Measurements from ENCODE around the gene CNTN2.

Gene CNTN2, protein sequence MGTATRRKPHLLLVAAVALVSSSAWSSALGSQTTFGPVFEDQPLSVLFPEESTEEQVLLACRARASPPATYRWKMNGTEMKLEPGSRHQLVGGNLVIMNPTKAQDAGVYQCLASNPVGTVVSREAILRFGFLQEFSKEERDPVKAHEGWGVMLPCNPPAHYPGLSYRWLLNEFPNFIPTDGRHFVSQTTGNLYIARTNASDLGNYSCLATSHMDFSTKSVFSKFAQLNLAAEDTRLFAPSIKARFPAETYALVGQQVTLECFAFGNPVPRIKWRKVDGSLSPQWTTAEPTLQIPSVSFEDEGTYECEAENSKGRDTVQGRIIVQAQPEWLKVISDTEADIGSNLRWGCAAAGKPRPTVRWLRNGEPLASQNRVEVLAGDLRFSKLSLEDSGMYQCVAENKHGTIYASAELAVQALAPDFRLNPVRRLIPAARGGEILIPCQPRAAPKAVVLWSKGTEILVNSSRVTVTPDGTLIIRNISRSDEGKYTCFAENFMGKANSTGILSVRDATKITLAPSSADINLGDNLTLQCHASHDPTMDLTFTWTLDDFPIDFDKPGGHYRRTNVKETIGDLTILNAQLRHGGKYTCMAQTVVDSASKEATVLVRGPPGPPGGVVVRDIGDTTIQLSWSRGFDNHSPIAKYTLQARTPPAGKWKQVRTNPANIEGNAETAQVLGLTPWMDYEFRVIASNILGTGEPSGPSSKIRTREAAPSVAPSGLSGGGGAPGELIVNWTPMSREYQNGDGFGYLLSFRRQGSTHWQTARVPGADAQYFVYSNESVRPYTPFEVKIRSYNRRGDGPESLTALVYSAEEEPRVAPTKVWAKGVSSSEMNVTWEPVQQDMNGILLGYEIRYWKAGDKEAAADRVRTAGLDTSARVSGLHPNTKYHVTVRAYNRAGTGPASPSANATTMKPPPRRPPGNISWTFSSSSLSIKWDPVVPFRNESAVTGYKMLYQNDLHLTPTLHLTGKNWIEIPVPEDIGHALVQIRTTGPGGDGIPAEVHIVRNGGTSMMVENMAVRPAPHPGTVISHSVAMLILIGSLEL

DNA sequence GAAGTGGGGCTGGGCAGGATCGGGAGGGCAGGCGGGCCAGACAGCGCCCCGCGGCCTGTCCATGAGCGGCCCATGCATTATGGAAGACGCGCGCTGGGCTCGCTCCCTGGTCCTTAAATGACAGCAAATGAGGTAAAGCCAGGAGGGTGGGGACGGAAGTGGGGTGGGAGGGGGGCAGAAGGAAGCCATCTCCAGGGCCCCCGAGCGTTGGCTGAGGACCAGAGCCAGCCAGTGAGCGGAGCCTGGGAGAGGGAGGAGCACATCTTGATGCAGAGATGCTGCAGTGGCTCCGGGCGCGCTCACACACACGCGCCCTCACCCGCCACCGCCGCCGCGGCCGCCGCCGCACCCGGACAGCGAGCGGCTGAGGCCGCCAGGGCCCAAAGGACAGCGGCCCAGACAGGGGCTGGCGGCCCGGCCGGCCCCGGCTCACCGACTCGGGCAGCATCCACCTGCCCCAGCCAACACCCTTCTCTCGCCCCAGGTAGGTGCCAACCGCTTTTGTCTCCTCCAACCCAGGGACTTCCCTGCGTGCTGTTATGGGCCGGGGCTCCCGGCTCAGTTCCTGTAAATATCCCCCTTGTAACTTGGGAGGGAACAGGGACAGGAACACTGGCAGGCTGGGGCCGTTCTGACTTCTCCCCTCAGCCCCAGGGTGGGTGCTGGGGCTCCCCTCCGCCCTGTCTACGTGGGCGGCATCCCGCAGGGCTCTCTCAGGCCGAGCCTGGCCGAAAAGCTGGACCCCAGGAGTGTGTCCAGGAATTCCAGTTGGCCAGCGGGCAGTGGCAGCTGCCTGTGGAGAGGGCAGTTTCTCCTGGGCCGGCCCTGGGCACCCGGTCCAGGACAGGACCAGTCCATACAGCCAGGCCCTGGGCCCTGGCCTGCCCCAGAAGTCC, at the start of gene CNTN2:
TSS of gene CNTN2 (plus strand) at position 302 of the 896 bp plus-strand sequence. CDS start 9,974 bp downstream, outside the sequence.
- DNase-seq: no peak

DNA sequence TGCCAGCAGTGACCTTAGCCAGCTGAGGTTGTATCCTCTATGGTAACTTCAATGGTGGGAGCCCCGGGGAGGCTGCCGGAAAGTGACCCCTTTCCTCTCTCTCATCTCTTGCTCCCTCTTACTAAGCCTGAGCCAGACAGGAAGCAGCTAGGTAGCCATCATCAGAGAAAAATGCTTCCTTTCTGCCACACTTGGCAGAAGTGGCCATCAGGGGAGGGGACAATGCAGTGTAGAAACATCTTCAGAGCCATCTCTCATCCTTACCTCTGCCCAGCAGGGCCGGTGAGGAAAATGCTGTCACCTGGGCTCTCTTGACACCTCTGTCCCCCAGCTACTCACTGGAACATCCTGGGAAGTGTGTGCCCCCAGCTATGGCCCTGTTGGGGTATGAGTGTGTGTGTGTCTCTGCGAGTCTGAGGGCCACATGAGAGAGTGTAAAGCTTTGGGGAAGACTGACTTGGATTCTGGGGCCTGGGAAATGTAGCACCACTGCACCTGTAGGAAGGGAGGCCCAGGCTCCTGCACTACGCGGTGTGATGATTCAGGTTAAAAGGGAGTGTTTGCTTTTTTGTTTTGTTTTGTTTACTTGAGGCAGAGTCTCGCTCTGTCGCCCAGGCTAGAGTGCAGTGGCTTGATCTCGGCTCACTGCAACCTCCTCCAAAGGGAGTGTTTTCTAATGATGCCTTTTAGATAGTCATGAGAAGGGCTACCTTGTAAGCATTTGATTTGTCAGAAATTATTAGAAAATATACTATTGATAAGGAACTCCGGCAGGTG, 48.7 kb upstream of the CNTN2 start:
- no peak for DNase-seq

DNA sequence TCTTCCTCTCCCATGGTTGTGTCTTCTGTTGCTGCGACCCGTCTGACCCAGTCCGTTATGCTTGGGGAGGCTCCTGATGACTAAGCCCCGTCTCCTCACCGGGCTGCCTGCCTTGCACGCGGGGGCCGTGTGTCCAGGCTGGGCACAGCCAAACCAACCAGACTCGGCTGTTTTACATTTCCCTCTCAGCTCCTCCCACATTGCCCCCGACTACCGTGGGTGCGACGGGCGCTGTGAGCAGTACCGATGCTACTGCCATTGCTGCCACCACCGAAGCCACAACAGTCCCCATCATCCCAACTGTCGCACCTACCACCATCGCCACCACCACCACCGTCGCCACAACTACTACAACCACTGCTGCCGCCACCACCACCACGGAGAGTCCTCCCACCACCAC, 46.0 kb upstream of the CNTN2 start:
- no peak for DNase-seq

DNA sequence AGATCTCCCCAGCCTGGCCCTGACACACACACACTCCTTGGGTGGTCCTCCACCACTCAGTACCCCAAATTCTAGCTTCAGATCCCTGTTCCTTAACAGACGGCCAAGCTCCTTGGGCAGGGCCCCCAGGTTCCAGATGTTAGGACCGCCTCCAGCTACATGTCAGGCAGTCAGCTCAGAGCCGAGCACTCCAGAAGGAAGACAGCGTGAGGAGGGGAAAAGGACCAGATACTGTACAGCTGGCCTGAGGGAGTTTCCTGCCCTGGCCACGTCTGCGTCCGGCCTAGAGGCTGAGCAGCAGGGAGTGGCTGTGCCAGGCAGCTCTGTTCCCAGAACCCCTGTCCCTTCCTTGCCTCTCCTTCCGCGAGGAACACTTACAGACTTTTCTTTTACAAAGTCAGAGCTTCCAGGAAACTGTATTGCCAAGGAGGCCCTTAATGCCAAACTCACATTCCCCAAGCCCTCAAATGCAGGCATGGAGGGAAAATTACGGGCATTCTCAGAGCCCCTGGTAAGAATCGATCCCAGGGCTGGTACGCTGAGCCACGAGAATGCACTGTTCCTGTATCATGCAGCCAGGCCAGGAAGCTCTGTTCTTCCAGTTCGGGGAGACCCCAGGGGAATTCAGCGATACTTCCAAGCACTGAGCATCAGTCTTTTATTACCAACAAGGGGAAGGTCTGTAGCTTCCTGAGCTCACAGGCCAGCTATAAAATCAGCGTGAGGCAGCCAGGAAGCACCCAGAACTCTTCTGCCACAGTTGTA, 45.2 kb upstream of the CNTN2 start:
- DNase-seq: no peak

DNA sequence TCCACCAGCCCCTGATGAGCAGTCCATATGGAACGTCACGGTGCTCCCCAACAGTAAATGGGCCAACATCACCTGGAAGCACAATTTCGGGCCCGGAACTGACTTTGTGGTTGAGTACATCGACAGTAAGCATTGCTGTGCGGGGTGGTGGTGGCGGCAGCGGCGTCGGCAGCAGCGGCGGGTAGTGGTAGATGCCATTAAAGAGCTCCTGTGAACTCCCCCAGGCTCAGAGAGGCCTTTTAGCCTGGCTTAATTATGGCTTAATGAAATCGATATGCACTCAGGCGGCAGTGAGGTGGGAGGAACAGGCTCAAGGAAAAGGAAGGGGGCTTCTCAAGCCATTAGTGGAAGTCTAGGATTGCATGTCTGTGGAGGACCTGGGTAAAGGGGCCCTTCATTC, 41.9 kb upstream of the CNTN2 start:
- no peak for DNase-seq

DNA sequence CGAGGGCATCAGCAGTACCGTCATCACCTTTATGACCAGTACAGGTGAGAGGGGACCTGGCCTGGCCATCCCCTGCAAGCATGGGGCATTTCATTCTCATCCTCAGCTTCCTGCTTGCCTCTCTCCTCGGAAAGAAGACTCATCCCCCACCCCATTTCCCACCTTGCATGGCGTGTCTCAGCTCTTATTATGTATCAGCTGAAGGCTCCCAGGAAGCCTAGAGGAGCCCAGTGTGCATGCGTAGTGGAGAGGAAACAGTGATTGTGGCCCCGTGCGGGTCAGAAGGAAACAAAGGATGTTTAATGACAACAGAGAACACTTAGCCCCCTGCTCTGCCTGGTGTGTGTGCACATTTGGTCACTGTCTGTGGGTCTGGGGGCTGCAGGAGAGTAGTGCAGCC, 40.3 kb upstream of the CNTN2 start:
- no peak for DNase-seq

DNA sequence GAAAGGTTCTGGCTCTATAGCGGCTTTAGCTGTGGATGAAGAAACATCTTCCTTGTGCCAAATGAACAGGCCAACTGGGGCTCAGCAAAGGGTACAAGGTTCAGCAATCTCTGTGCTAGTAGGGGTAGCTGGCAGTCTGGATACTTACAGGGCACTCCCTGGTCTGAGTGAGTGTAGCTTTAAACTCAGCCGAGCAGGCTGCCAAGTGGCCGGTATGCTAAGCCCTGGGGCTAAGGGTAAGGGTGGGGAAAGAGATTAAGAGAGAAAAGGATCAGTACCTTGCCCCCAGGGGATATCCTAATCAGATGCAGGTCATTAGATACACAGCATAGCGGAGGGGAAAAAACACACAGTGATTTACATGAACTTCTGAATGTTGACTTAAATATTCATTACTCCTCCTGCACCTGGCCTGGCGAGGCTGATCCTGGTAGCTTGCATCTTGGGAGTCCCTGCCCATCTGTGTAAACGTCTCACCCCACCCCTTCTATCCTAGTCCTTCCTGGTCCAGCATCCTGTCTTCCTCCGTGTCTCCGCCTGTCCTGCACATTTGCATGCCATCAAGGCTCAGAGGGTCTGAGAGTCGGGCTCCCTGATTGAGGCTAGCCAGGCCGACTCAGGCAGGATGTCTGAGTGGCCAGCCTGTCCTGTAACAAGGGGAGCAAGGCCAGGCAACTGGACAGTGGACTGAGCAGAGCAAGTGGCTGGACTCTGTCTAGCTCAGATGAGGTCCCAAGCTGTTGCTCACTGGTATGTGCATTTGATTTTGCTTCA, 39.5 kb upstream of the CNTN2 start:
- no peak for DNase-seq

DNA sequence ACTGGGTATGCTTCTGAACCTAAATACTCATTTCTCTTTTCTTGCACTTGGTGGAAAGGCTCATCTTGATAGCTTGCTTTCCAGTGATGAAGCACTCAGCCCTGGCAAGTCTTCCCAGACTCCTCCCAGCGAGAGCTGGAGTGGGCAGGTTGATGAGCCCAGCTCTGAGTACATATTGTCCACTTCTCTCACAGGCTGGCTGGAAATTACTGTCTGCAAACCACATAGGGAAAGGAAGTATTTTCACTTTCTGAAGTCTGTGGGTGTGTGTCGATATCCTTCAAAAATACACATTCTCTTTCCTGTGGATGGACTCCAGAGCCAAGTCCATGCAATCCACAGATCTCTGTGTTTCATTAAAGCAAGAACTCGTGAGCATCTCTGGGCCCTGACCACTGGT, 38.7 kb upstream of the CNTN2 start:
- DNase-seq: no peak

DNA sequence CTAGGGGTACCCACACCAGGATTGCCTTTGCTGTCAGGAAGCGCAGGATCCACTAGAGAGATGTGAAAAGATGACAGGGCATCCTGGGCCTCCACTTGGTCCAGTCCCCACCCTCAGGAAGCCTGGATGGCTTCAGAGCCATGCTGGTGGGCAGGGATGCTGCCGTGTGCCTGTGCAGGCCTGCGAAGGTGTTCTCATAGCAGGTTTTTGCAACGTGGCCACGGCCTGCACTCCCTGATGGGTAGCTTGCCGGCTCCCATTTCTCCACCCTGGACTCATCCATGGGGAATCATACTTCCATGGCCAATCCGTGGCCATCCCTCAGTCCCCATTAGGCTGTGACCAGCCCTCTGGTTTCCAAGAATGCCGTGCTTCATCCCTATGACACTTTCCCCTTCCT, 34.1 kb upstream of the CNTN2 start:
- DNase-seq: no peak

DNA sequence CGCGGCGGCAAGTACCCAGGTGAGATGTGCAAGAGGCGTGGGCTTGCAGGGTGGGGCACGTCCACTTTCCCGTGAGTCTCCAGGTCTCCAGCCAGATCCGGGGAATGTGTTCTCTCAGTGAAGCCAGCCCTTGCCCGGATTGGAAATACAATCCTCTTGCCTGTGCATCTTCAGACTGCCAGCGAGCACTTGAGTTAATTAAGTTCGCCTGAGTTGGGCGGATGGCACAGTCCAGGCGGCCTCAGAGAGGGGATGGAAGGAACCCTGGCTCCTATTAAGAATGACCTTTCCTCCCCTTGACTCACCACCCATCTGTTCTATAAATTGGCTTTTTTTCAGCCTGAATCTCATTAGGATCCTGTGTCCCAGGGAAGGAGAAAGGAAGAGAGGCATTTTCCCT, 33.3 kb upstream of the CNTN2 start:
- no peak for DNase-seq

DNA sequence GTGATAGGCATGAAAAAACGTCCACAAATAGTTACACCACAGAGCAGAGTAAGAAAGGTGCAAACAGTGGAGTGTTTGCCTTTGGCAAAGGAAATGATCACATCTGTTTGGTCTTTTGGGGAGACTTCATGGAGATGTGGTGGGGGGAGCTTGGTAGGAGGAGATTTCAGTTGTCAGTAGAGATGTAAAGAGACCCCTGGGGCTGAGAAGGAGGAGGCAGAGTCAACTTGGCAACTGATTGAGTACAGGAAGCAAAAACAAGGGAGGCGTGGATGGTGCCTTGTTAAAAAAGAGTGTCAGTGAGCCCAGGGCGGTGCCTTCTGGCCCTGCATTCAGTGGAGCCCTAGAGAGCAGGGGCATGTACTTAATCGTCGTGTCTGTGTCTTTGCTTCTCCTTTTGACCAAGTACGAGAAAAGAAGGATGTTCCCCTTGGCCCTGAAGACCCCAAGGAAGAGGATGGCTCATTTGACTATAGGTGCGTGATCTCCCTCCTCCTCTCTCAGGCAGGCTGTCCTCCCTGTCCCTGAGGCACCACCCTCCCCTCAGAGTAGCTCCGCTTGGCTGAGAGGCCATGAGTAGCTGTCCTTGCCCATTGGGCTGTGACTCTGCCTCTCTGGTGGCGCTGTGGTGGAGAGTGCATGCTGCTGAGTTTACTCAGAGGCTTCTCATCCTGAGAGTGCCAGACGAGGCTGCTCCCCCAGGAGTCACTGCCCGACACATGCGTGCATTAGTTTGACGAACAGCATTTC, 30.4 kb upstream of the CNTN2 start:
- no peak for DNase-seq

DNA sequence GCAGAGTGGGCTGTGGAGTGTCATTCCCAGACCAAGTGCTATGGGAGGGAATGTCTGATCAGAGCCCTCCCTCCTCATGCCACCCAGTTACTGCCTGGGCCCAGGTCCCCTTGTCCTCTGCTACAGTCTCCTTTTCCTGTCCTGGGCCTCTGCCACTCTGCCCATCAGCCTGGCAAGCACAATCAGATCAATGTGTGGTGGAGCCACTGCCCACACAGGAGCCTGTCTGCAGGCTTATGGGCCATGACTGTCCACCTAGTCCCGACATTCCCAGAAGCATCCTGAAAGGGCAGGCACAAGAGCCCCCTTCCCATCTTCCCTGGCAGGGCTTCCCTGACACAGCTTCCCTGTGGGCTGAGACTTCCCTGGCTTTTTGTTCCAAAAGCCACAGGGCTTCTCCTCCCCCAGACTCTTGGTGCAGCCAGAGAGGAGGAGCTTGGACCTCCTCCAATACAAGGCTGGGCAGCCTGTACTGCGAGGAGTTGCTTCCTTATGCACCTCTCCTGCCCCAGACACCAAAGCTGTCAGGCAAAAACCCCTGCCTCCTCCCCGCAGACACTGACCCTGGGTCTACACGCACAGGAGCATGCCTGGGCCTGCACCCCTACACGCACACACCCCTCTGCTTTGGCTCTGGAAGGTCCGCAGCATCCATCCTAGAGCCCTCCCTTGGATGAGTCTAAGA, 29.2 kb upstream of the CNTN2 start:
- no peak for DNase-seq

DNA sequence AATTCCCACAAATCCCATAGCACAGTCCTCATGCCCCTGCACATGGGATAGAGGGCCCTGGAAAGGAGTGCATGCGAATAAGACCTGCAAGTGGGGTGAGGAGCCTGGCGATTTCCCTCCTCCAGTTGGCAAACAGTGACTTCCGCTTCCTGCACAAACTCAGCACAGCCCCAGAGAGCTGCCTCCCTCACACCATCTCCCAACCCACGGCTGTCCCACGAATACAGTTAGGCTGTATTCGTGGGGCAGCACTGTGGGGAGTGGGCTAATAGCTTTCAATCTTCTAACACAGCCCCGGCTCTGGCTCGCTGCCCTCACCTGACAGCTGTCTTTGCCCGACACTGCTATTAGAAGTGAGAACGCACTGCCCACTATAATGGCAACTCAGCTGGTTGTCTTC, 28.2 kb upstream of the CNTN2 start:
- DNase-seq: no peak

DNA sequence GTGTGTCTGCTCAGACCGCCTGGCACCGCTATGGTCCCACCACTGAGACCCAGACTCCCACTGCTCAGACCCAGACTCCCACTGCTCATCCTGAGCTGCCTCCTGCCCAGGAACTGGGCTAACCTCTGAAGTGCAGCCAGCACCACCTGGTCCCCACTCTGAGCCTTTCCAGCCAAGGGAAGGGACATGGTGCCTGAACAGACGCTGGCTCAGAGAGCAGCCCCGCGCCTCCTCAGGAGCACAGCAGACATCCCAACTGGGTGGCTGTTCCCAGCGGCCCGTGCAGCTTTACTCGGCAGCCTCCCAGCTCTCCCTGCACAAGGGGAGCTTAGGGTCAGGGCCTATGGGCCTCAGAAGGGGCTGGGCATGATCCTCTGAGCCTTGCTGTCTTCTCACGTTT, 27.8 kb upstream of the CNTN2 start:
- no peak for DNase-seq

DNA sequence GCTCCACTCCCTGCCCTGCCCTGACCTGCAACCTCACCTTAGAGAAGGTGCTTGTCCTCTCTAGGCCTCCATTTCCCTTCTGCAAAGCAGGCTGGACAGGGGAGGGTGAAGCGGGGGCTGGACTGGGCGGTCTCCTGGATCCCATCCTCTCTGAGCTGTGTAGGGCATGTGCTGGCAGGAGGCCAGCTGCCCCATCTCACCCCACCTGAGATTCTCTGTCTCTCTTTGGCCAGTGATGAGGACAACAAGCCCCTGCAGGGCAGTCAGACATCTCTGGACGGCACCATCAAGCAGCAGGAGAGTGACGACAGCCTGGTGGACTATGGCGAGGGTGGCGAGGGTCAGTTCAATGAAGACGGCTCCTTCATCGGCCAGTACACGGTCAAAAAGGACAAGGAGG, 26.9 kb upstream of the CNTN2 start:
- DNase-seq: no peak

DNA sequence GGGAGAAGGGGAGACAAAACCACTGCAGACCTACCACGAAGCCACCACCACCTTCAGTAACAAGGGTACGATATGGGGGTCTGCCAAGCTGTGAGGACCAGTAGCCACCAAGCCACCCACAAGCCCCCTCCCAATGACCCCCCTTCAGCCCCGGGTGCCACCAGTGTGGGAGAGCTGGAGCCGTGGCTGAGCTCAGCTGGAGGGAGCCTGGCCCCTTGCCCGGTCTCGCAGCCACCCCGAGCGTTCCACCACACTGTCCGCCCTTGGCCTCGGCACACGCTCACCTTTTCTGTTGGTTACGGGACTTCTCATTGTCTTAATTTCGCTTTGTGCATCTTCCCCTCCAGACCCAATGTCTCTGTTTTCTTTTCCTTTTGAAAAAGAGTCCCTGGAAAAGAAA, 26.4 kb upstream of the CNTN2 start:
- DNase-seq: no peak

DNA sequence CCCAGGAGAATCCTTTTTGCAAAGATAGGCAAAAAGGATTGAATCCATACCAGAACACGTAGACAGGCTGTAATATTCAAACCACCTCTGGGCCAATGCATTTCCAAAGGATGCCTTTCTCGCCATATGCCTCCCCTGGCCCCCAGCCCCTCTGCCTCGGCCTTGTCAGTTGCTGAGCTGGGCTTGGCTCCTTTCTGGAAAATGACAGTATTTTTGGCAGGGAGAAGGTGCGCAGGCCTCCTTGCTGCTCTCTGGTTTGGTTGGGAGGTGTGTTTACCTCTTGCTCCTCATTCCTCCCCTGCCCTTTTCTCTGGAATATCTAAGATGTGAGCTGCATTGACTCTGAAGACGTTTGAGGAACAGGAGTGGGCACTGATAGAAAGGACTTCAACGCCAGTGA, 26.0 kb upstream of the CNTN2 start:
- DNase-seq: no peak

DNA sequence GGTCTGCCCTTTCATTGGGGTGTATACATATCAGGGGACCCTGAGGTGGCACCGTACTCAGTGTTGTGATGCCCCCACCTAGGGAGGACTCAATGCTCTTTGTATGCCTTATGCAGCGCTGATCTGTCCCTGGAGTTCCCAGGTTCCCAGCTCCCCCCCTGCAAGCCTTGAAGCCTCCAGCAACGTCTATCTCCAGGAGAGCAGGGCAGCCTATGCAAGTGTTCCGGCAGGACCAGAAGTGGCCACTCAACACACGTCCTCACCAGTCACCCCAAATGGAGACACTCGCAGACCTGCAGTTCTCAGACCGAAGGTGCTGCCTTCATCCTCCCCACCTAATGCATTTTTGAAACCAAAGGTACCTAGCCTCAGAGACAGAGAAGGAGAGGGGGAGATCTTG, 25.2 kb upstream of the CNTN2 start:
- DNase-seq: no peak

DNA sequence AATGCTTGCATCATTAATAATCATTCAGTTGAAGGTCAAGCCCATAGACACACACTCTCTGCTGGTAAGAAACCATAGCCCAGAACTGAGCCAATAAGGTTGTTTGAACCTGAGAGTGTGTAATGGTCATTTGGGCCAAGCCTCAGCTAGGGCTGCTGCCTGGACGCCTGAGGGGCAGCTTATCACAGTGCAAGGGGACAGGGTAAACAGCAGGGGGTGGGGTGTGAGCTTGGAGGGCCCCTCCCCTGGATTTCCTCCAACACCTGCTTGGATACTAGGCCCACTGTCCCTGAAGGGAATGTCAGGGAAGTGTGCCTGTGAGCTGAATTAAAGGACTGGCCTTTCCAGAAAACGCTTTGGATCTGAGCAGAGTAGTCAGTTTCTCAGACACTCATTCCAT, 24.6 kb upstream of the CNTN2 start:
- DNase-seq: no peak
